Measurements from ENCODE around the gene SLC51B.
"Not testable (repeated sequence)": the region's sequence is repeated elsewhere in the genome, so short reads cannot be mapped to it uniquely, and the experiment has no call there.

Gene SLC51B

DNA sequence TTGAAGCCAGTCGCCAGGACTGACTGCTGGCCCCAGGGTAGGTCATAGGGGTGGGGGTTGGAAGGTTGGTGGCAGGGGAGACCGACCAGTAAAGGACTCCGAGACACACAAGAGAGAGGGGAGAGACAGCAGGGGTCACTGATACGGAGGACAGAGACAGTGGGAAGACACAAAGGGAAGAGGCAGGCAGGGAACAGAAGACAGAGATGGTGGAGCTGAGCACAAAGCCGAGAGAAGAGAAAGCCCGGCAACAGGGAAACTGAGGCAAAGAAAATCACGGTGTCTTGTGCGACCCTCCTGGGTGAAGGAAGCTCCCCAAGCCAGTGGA, 22.1 kb downstream of the SLC51B start:
- no peak for DNase-seq

- no peak for DNase-seq
Measured at GRCh38 chr15:65067645-65068402, 22.6 kb downstream of the SLC51B start, which contains the start of gene RASL12. Gene RASL12, minus strand, starts transcription at chr15:65067991. Its CDS starts 156 bp downstream, at chr15:65067835.

DNA sequence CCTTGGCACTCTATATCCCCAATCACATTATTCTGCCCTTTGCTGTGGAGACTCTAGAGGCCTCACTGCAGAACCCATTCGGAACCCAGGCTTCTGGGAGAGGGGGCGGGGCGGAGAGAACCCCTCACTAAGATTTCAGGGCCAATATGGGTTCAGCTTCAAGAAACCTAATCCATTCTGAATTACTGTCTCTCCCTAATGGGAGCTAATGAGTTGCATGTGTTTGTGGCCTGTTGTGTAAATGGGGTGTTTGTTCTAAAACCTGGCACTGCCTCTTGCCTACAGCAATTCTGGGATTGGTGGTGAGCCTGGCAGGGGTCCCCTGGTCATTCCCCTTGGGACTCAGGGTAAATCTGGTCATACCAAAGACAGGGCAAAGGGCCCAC, 23.2 kb downstream of the SLC51B start:
- no peak for DNase-seq

- no peak for DNase-seq
Measured at GRCh38 chr15:65069179-65069578, 24.0 kb downstream of the SLC51B start.

DNA sequence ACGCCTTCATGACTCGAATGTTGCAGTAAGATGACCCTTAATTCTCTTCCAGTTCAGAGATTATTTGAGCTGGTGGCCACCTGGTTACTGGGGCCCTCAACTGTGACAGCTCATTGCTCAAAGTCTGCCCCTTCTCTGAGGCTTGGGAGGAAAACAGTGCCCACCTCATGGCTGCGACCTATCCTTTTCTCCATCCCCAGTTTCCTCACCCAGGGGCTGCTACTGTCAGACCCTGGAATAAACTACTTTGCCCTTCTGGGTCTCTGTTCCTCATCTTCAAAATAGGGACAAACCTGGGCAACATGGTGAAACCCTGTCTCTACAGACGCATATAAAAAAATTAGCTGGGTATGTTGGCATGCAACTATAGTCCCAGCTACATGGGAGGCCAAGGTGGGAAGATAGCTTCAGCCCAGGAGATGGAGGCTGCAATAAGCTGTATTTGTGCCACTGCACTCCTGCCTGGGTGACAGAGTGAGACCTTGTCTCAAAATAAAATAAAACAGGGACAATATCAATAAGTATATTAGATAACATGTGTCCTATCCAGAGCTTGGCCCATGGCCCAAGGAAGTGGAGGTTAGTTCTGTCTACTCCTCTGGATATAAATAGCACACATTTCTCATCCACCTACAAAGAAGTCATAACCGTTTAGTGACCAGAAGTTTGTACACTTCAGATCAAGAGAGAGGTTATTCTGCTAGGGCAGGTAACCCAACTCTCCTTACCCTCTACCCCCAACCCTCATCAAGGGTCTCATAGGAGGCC, 24.8 kb downstream of the SLC51B start:
- DNase-seq = no peak

DNA sequence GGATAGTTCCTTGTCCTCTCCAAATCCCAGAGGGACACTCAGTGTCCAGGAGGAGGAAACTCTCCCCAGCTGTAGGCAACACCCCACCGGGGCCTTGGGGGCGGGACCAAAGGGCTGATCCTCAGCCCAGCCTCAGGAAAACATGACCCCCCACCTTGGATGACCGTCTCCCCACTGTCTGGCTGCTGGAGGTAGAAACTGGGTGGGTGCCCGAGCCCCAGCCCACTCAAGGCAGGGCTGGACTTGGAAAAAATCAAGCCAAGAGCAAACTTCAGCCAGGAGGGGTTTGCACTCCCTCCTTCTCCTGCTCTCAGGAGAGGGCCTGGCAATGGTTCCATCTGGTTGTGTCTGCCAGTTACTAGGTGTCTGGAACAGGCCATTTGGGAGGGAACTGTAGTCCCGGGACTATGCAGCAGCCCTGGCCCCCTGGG, 26.2 kb downstream of the SLC51B start:
- DNase-seq = no peak

GRCh38 chr15:65072027-65072426, 26.8 kb downstream of the SLC51B start:
- no peak for DNase-seq

- DNase-seq = no peak
Measured at GRCh38 chr15:65072617-65073016, 27.4 kb downstream of the SLC51B start.

DNA sequence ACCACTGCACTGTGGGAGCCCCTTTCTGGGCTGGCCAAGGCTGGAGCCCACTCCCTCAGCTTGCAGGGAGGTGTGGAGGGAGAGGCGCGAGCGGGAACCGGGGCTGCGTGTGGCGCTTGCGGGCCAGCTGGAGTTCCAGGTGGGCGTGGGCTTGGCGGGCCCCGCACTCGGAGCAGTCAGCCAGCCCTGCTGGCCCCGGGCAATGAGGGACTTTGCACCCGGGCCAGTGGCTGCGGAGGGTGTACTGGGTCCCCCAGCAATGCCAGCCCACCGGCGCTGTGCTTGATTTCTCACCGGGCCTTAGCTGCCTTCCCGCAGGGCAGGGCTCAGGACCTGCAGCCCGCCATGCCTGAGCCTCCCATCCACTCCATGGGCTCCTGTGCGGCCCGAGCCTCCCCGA, 29.8 kb downstream of the SLC51B start:
- not testable (repeated sequence) for DNase-seq

DNA sequence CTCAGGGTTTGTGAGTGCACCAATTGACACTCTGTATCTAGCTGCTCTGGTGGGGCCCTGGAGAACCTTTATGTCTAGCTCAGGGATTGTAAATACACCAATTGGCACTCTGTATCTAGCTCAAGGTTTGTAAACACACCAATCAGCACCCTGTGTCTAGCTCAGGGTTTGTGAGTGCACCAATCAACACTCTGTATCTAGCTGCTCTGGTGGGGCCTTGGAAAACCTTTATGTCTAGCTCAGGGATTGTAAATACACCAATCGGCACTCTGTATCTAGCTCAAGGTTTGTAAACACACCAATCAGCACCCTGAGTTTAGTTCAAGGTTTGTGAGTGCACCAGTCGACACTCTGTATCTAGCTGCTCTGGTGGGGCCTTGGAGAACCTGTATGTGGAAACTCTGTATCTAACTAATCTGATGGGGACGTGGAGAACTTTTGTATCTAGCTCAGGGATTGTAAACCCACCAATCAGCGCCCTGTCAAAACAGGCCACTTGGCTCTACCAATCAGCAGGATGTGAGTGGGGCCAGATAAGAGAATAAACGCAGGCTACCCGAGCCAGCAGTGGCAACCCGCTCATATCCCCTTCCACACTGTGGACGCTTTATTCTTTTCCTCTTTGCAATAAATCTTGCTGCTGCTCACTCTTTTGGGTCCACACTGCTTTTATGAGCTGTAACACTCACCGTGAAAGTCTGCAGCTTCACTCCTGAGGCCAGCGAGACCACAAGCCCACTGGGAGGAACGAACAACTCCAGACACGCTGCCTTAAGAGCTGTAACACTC, 30.6 kb downstream of the SLC51B start:
- not testable (repeated sequence) for DNase-seq

GRCh38 chr15:65076486-65077290, 31.5 kb downstream of the SLC51B start, which contains the start of gene KBTBD13:
Gene KBTBD13, plus strand, starts transcription at chr15:65076746. Its CDS starts 70 bp downstream, at chr15:65076816.
- DNase-seq = no peak

- DNase-seq = no peak
Measured at GRCh38 chr15:65077291-65077980, 32.2 kb downstream of the SLC51B start.

- no peak for DNase-seq
Measured at GRCh38 chr15:65077981-65078352, 32.8 kb downstream of the SLC51B start.

DNA sequence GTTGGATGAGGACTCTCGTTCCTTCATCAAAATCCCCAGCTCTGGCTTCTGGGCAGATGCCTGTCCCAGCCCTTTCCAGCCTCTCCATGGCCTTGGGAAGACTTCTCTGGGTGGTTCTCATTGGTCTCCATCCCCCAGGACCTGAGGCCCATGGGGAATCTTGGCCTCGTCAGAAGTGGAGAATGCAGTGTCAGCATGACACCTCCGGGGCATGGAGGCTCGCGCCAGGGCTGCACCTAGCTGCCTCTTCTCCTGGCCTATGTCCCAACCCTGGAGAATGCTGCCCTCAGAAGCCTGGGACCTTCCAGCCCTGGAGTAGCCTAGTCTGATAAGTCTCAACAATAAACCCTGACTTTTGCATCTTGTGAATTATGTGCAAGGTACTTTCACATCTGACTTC, 34.4 kb downstream of the SLC51B start:
- no peak for DNase-seq

DNA sequence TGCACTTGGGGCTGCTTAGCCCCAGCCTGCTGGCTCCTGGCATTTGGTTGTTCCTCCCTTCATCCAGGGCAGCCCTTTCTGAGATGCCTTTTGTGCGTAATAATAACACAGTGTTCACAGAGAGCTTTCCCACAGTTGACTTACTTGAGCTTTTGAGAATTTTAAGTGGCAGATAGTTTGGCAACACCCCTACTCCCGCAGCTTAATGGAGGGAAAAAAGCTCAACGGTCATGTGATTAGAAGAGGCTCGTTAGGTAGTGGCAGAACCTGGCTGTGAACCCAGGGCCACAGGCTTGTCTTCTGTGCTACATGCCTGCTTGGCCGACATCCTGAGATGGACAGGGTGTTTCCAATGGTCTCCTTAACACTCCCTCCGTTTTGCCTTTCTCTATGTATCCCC, 36.1 kb downstream of the SLC51B start:
- no peak for DNase-seq

- DNase-seq = no peak
Measured at GRCh38 chr15:65081758-65082157, 36.6 kb downstream of the SLC51B start.

GRCh38 chr15:65082303-65082953, 37.2 kb downstream of the SLC51B start:
- no peak for DNase-seq

DNA sequence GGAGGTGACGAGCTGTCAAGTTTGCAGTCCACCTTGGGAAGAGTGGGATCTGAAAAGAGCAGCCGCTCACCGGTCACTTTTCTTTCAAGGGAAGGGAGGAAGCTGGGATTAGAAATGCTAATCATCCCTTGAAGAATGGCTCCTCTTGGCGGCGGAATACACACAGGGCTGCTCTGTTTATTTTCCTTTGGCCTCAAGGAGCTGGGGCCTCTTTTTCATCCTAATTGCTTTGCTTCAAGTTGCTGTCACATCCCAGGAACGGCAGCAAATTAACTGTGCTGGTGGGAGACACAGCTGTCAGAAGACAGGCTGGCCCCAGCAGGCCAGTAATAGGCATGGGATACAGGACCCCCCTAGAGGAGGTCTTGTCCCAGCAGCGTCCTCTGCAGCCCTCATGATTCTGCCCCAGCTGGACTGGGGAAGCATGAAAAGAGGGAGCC, 38.1 kb downstream of the SLC51B start:
- no peak for DNase-seq

GRCh38 chr15:65084500-65085206, 39.5 kb downstream of the SLC51B start:
- DNase-seq = no peak

- no peak for DNase-seq
Measured at GRCh38 chr15:65085207-65085753, 40.1 kb downstream of the SLC51B start.

All from SIG-M5 (cell line).